ENCODE data around the gene TIGD7.

TIGD7 gene, protein sequence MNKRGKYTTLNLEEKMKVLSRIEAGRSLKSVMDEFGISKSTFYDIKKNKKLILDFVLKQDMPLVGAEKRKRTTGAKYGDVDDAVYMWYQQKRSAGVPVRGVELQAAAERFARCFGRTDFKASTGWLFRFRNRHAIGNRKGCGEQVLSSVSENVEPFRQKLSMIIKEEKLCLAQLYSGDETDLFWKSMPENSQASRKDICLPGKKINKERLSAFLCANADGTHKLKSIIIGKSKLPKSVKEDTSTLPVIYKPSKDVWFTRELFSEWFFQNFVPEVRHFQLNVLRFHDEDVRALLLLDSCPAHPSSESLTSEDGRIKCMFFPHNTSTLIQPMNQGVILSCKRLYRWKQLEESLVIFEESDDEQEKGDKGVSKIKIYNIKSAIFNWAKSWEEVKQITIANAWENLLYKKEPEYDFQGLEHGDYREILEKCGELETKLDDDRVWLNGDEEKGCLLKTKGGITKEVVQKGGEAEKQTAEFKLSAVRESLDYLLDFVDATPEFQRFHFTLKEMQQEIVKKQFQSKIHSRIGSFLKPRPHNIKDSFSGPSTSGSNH

DNA sequence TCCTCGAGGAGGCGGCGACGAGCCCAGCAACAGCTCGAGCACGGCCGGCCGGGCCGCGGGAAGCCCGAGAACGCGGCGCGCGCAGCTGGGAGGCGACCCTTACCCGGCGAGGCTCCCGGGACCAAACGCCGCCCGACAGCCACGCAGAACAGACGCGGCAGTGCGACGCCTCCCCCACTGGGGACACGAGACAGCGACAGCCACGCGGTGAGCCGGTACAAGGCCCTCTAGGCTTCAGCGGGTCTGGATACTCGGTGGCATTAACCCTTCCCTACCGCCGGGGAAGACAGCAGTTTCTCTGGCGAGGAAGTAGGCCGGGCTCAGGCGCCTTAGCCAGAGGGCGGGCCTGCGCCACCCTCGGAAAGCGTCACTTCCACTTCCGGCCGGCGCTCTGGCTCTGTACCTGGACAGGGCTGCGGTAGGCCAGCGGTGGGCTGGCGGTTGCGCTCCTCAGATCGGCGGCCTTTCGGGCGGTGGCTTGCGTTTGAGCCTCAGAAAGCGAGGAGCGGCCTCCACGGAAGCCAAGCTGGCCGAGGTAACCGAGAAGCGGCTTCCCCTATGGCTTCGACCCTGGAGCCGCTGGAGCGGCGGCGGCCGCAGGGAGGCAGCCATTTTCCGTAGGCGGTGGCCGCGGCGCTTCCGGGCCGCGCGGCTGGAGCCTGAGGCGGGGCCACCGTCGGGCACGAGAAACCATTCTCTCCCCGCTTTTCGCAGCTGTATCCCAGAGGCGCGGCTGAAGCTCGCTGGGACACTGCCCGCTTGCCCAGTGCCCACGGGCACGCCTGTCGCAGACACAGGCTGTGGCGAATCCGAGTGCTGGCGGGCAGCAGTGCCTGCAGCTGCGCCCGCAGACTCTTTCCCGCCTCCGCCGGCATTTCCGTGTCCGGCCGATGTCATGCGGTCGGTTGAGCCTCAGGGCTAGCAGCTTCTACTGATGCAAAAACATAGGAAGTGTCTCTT, at the start of gene TIGD7, which contains the start of gene ZNF75A:
Gene TIGD7, minus strand, starts transcription at position 322 of the 960 bp plus-strand sequence. CDS start 4,816 bp downstream, outside the sequence.
Gene ZNF75A, plus strand, starts transcription at position 389 of the 960 bp plus-strand sequence. CDS start 2,932 bp downstream, outside the sequence.
- DNase-seq = peak; percentile 86 to 90

DNA sequence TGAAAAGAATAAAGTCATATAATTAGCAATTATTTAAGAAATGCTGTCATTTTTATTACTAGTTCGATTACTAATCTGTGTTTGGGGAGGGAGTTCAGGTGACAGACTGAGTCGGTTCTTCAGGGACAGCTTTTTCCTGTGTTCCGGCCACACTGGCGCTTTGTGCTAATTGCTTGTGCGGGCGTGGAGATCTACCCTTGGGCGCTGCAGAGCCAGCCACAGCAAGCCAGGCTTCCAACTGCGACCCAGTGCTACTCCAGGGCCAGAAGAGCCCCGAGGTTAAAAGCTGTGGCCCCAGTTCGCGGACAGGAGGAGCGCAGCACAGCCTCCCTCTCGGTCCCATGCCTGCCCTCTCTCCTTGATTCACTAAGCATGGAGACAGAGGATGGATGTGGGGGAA, 43.9 kb upstream of the TIGD7 start:
- DNase-seq = no peak

DNA sequence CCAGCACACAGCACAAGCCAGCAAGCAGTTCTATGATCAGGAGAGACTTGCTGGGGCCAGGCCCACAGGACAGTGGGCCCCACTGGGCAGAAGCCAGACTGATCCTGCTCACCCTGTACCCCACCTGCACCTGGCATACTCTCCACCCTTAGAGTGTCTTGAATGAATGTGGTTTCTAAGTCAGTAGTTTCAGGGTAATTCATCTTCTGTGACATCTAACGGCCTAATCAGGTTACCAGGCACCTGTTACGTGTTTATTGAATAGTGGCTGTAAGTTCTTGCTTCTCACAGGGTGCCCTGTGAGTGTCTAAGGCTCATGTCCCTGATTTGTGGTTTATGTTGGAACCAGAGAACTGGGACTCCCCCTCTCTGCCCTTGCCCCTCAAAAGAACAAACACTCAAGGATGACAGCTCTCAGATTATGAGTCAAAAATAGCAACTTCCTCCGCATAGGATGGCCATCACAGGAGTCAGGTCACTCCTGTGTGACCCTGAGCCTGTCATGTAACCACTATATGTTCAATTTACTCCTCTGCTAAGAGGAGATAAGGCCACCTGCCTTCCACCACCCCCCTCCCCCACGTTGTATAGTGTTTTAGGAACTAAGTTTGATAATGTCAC, 43.4 kb upstream of the TIGD7 start:
- DNase-seq = no peak

DNA sequence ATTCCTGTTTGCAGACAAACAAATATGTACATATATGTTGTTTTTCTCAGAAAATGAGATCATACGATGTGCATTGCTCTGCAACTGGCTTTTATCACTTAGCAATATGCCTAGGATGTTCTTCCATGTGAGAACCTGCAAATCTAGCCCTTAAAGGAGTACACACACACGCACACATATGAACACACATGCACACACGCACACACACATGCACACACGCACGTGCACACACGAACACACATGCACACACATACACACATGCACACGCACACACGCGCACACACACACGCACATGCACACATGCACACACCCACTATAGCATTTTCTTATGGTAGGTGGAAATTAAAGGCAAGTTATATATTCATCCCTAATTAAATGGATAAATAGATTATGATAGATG, 42.4 kb upstream of the TIGD7 start:
- DNase-seq = no peak

DNA sequence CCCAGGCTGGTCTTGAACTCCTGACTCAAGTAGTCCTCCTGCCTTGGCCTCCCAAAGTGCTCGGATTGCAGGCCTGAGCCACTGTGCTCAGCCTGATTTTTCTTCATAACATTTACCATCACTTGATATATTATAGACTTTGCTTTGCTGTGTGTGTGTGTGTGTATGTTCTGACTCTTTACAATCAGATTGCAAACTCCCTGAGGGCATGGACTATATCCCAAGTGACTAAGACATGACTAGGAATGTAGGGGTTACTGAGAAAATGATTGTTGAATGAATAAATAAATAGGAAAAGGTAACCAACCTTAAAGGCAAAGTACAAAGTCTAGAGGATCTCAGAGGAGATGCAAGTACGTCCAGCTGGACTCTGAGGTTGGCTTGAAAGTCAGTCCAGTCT, 40.8 kb upstream of the TIGD7 start:
- no peak for DNase-seq

DNA sequence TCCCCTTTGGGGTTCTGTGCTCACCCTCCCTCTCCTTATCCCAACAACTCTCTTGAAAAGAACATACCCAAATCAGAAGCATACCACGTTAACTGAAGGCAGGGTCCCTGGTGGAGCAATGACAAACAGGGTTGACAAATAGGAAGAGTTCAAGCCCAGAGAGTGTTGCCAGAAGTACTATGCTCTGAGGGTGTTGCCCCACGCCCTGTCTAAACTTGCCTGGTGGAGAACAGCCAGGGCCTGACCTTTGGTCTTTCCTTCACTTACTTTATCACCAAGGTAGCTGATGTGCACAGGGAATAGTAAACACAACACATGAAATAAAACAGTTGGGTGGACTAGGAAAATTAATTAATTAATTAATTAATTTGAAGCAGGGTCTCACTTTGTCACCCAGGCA, 23.4 kb upstream of the TIGD7 start:
- no peak for DNase-seq

DNA sequence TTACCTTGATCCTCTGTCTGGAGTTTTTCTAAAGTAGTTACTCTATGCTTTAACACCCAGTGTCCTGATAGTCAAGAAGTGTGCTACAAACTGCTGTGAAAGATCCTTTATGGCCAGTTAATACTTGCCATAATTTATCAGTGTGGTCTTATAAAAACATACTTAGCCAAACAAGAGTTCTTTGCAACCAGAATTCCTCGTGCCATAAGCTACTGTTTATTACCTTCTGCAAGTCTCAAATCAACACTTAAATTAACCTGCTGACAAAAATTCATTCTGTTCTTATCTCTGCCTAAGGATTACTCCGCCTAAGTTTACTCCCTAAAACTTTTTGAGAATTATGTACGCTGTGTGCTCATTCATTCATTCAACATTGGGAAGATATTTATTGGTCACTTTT, 22.9 kb upstream of the TIGD7 start:
- no peak for DNase-seq

DNA sequence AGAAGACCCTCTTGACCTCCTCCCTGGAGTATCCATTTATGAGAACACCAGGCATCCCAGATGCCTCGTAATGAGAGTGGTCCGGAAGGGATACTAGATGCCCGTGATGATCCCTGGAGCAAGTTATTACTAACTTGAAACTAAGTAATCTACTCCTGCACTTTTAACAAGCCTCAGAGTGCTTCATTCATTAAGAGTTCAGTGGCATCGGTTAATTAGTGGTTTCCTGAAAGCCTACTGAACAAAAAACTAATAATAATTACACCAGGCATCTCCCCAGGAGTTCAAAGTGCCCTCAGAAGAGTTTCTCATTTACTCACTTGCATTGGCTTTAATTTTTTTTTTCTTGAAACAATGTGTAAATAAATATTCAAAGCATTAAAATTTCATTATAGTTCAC, 22.3 kb upstream of the TIGD7 start:
- DNase-seq = no peak

DNA sequence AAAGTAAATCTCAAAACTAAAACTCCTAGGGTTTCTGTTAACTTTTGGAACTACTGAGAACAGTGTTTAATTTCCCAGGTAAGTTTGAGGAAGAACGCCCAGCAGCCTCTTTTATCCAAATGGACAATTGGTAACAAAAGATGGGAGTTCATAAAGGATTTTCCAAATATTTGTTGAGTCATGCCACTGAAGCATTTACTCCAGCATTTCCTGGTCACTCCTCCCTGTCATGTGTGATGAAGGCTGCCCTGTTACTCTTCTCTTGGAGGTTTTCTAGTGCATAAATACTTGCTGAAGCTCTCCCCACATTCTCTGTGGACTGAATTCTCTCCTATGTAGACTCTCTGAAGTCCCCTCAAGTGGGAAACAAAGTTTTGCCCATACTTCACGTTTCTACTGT, 16.6 kb upstream of the TIGD7 start:
- no peak for DNase-seq

DNA sequence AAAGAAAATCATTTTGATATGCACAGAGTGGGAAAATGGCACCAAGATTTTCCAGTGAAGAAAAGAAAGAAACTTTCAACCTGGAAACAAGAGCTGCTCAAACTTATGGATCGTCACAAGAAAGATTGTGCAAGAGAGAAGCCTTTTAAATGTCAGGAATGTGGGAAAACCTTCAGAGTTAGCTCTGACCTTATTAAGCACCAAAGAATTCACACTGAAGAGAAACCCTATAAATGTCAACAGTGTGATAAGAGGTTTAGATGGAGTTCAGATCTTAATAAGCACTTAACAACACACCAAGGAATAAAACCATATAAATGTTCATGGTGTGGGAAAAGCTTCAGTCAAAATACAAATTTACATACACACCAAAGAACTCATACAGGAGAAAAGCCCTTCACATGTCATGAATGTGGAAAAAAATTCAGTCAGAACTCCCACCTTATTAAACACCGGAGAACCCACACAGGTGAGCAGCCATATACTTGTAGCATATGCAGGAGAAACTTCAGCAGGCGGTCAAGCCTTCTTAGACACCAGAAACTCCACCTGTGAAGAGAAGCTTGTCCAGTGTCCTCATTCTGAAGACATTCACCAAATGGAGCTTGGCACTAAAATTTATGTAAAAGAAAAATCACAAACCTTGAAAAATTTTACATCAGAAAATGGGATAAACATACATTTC, 12.2 kb upstream of the TIGD7 start:
- no peak for DNase-seq

DNA sequence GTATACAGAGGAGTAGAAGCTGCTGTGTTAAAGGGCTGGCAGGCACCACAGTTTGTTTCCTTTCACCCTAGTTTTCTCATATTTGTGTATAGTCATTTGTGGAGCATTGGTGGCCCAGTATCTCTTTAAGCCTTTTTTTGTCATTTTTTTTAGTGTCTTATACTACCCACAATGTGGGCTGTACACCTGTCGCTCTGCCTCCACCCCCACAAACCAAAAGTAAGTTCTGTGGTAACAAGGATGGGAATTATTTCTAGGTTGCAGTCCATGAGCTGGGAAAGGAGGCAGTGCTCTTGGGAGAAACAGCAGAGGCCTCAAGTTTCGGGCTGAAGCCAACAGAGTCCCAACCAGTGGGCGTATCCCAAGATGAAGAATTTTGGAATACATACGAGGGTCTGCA, 6.3 kb upstream of the TIGD7 start:
- no peak for DNase-seq

DNA sequence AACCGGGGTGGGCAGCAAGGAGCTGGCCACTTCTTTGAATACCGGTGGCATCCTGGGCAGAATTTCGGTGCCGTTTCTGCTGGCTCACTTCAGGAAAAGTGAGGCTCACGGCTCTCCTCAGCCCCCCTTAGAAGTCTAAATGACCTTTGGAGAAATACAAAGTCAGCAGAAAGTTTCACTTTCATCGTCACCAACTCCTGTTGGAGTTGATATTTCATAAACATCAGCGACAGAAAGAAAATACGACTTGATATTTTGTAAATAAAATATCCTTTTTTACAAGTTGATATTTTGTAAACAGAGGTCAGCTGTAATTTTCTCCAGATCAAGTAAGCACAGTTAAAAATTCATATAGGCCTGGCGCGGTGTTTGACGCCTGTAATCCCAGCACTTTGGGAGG, 848 bp upstream of the TIGD7 start:
- no peak for DNase-seq

DNA sequence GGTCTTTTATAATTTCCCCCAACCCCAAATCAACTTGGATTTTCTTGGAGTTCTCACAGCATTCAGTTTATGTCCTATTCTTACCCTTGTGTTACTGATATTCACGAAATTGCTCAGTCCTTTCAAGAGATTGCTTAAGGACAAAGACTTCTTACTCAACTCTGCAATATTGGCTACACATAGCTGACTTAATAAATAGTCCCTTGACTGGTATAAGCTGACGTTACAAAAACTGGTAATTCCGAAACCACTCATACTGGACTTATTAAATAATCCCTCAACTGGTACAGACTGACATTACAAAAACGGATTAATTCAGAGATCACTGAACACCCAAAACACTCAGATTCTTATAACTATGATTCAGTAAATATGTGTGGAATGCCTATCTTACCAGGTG, 860 bp downstream of the TIGD7 start:
- no peak for DNase-seq

DNA sequence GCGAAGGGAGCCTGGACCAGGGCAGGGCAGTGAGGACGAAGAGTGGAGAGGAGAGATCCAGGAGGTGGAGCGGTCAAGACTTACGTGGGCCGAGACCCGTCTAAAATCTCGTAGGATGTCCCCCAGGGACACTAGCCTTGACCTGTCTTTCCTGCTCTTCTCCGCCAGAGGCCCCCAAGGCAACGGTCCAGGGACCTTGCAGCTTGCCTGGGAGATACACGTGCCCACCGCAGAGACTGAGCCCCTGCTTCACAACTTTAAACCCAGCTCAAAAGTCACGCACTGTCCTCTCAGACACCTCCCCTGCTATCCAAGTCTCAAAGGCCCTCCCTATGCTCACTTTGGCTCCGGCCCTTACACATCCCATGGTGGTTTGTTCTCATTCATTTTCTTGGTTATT, 9.4 kb downstream of the TIGD7 start:
- DNase-seq = no peak

DNA sequence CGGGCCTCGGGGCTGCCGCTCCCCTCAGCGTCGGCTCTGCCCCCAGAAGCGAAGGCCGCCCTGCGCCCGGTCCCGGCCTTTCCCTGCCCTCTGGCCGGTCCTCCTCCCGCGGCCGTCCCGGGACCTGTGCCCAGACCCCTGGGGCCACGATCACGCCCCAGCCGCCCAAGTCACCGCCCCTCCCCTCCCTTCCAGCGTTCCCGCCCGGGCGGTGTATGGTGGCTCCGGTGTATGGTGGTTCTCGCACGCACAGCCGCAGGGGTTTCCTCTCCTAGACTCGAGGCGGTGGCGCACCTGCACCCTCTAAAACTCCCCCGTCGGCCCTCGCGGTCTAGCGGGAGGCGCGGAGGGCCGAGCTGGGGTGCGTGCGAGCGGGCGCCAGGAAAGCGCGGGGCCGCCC, 10.0 kb downstream of the TIGD7 start:
- no peak for DNase-seq

DNA sequence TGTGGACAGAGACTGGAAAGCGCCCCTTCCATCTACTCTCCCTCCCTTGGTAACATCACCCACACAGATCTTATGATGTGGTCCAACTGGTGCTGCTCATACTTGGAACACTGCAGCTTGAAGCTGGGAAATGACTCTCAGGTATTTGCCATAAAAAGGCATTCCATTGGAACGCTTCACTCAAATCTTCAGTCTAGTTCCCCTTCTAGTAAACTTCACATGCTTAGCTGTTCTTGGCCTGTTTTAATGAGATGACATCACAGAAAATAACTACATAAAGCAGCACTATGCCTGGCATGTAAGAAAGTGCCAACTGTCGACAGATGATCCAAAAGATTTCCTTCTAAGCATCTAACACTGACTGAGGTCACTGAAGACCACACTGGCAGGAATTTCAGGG, 12.6 kb downstream of the TIGD7 start:
- DNase-seq = no peak

DNA sequence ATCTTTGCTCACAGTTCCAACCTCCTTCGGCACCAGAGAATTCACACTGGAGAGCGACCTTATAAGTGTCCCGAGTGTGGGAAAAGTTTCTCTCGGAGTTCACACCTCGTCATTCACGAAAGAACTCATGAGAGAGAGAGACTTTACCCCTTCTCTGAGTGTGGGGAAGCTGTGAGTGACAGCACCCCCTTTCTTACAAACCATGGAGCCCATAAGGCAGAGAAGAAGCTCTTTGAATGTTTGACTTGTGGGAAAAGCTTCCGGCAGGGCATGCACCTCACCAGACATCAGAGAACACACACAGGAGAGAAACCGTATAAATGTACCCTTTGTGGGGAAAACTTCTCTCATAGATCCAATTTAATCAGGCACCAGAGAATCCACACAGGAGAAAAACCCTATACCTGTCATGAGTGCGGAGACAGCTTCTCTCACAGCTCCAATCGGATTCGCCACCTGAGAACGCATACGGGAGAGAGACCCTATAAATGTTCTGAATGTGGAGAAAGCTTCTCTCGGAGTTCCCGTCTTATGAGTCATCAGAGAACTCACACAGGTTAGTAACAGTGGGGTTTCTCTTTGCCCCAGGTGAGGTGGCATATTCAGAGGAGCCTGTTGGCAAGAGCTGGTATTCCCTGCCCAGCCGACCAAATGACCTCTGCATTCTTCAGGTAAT, 15.1 kb downstream of the TIGD7 start:
- DNase-seq = no peak

DNA sequence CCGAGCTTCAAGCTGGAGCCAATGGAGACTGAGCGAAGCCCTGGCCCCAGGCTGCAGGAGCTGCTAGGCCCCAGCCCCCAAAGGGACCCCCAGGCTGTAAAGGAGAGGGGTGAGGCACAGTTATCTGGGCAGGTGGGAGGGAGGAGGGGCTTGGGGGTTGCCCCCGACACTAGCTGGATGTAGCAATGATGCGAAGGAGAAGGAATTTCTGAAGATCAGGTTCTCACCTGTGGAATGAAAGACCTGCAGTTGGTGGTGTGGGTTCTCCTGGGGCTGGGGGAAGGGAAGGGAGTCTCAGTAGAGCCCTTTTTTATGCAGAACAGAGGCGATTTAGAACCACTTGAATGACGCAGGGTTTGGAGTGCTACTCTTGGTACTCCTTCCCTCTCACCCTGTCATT, 20.1 kb downstream of the TIGD7 start:
- no peak for DNase-seq

DNA sequence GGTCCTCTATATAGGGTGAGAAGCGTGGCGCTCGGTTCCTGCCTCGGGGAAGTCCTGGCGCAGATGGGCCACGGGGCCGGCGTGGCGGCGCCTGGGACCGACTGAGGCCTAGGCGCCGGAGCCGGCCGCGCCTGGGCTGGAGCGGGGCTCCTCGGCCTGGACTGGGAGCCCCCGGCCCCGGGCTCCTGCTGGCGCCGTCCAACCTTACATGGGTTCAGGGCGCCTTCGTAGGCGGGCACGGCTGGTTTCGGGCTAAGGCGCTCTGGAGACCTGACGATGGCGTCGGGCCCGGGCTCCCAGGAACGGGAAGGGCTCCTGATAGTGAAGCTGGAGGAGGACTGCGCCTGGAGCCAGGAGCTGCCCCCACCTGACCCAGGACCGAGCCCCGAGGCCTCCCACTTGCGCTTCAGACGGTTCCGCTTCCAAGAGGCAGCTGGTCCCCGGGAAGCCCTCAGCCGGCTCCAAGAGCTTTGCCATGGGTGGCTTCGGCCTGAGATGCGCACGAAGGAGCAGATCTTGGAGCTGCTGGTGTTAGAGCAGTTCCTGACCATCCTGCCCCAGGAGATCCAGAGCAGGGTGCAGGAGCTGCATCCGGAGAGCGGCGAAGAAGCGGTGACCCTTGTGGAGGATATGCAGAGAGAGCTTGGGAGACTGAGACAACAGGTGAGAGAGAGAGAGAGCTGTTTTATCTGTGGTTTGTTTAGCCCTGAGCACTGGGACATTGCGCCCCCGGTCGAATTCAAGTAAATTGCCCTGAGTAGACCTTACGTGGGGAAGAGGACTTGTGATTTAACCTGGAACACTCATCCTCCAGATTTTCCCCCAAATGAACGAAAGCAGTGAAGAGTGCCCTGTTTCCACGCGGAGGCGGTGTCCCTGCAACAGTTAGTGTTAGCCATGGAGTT, 21.4 kb downstream of the TIGD7 start:
- DNase-seq = no peak

DNA sequence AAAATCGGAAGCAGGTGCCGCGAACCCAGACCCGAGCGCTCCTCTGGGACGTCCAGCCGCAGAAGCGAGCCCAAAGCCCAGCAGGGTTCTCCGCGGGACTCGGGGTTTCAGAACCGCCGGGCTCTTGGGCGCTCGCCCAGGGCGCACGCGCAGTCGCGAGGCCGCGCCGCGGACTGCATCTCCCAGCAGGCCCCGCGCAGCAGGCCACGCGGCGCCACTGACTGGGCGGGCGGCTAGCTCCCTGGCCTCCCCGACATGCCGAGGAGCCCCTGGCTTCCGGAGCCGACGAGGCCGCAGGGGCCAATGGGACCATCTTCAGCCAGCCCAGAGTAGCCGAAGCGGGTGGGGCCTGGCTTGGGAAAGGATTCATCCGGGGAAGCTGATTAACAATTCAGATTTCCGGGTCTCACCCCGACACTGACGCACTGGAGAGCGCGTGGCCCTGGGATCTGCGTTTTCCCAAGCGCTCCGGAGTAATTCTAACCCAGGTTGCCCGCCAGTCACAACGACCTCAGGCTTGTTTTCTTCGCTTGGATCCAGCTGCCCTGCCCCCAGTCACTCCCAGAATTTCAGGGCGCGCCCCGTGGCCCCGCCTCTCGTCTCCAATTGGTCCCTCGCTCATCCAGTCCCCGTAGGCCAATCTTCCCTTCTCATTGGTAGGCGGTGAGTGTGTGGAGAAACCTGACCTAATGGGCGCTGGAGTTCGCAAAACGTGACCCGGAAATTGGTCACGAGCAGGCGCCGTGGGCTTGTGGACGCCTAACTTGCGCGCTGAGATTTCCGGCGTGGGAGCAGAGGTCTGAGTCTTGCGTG, 22.3 kb downstream of the TIGD7 start, which contains the start of gene ZNF263:
Gene ZNF263, plus strand, starts transcription at position 762 of the 813 bp plus-strand sequence. CDS start 328 bp downstream, outside the sequence.
- DNase-seq = peak; percentile 94 to 96

Measured in CD4-positive, alpha-beta T cell treated with Interleukin-1 beta for 1 hour (primary cell).